Measurements from ENCODE around the gene P2RX4. TPM values are rescaled to one million over a fixed set of nuclear protein-coding genes. Genes with fewer than 3 reads are reported as not detected.
"Not testable (repeated sequence)": the region's sequence is repeated elsewhere in the genome, so short reads cannot be mapped to it uniquely, and the experiment has no call there.

P2RX4 gene
- total RNA-seq, 1 donor from 2014 or later: 4.3 TPM

DNA sequence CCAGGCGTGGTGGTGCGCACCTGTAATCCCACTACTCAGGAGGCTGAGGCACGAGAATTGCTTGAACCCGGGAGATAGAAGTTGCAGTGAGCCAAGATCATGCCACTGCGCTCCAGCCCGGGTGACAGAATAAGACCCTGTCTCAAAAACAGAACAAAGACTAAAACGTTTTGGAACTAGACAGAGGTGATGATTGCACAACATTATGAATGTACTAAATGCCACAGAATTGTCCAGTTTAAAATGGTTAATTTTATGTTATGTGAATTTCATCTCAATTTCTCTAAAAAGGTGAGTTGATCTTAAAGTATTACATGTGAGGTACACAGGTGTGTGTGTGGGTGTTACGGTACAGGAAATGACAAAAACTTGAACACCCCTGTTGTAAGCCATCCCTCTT, 16.5 kb downstream of the P2RX4 start:
- no peaks in the 10 kb centered on the region for H3K9me3 ChIP-seq
- H3K36me3 ChIP-seq: peaks cover 19 to 43% of the 10 kb centered on the region in 2 donors
- TF ChIP-seq, protein P1, sequence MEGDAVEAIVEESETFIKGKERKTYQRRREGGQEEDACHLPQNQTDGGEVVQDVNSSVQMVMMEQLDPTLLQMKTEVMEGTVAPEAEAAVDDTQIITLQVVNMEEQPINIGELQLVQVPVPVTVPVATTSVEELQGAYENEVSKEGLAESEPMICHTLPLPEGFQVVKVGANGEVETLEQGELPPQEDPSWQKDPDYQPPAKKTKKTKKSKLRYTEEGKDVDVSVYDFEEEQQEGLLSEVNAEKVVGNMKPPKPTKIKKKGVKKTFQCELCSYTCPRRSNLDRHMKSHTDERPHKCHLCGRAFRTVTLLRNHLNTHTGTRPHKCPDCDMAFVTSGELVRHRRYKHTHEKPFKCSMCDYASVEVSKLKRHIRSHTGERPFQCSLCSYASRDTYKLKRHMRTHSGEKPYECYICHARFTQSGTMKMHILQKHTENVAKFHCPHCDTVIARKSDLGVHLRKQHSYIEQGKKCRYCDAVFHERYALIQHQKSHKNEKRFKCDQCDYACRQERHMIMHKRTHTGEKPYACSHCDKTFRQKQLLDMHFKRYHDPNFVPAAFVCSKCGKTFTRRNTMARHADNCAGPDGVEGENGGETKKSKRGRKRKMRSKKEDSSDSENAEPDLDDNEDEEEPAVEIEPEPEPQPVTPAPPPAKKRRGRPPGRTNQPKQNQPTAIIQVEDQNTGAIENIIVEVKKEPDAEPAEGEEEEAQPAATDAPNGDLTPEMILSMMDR (IDR thresholded peaks at IDR 0.05): no peak
- no peak for DNase-seq (ENCODE audit: low spot score in 2 of 2)
- intact Hi-C loops (cut with DNase I): no loop called here
- no peak overlapping the region for H3K27ac ChIP-seq
- no peaks in the 10 kb centered on the region for H3K4me1 ChIP-seq
- no peak overlapping the region for H3K4me3 ChIP-seq
- H3K27me3 ChIP-seq: no peaks in the 10 kb centered on the region

DNA sequence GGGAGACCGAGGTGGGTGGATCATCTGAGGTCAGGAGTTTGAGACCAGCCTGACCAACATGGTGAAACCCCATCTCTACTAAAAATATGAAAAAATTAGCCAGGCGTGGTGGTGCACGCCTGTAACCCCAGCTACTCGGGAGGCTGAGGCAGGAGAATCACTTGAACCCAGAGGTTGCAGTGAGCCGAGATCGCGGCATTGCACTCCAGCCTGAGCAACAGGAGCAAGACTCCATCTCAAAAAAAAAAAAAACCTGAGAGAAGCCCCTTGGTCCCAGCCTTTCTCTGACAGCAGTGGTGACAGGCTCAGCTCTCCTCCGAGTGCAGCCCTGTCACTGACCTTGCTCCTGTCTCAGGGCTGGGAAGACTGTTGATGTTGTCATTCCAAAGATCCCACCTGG, 16.9 kb downstream of the P2RX4 start:
- DNase-seq (ENCODE audit: low spot score in 2 of 2); intact Hi-C loops (cut with DNase I); H3K27ac ChIP-seq; H3K27me3 ChIP-seq; H3K4me1 ChIP-seq; H3K4me3 ChIP-seq; H3K9me3 ChIP-seq: not testable (repeated sequence)
- H3K36me3 ChIP-seq: peaks cover 19 to 39% of the 10 kb centered on the region in 2 donors

DNA sequence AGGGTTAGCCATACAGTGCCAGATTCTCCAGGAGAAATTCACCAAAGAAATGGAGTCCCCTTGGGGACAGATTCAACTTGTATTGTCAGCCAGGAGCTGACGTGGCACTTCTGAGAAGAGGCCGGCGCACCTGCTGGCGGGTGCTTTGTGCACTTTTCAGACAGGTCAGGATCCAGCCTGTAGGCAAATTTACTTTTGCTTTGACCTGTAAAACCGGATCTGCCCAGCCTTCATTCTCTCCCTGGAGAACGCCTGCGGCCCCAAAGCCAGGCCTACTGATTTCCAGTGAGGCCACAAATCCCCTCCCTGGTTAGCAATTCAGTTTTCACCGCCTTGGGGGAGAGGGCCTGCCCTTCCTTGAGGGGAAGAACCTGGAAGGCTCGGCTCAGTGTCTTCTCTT, 17.4 kb downstream of the P2RX4 start:
- Histone ChIP-seq H3K4me3 (no peak overlapping the region), H3K36me3 (peaks cover 19 to 39% of the 10 kb centered on the region in 2 donors), H3K4me1 (no peaks in the 10 kb centered on the region), H3K27me3 (no peaks in the 10 kb centered on the region), H3K27ac (no peak overlapping the region), H3K9me3 (no peaks in the 10 kb centered on the region)
- TF ChIP-seq, protein P1 (IDR thresholded peaks at IDR 0.05): no peak
- no peak for DNase-seq (ENCODE audit: low spot score in 2 of 2)
- intact Hi-C loops (cut with DNase I): no loop called here

GRCh38 chr12:121228919-121229665, 19.2 kb downstream of the P2RX4 start:
- H3K9me3 ChIP-seq: no peaks in the 10 kb centered on the region
- H3K36me3 ChIP-seq: peaks cover 8 to 40% of the 10 kb centered on the region in 2 donors
- intact Hi-C loops (cut with DNase I): no loop called here
- H3K4me3 ChIP-seq: no peak overlapping the region
- TF ChIP-seq, protein P1 (IDR thresholded peaks at IDR 0.05): no peak
- DNase-seq (ENCODE audit: low spot score in 2 of 2): no peak
- no peak overlapping the region for H3K27ac ChIP-seq
- H3K4me1 ChIP-seq: no peaks in the 10 kb centered on the region
- no peaks in the 10 kb centered on the region for H3K27me3 ChIP-seq

DNA sequence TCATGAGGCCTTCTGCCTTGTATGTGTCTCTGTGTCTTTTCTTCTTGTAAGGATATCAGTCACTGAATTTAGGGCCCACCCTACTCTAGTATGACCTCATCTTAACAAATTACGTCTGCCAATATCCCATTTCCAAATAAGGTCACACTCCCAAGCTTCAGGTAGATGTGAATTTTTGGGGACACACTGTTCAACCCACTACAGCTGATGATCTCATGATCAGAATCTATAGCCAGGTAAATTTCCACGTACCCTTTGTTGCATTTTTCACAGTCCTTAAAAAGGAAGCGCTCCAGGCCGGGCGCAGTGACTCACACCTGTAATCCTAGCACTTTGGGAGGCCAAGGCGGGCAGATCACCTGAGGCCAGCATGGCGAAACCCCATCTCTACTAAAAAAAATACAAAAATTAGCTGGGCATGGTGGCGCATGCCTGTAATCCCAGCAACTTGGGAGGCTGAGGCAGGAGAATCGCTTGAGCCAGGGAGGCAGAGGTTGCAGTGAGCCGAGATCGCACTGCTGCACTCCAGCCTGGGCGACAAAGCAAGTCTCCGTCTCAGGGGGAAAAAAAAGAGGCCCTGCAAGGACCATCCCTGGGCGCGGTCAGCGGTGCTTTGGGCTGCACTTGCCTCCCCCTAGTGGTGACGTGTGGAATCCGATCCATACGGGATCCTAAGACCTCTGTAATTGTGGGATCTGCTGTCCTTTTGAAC, 20.1 kb downstream of the P2RX4 start:
- H3K4me1 ChIP-seq; H3K9me3 ChIP-seq; H3K27ac ChIP-seq; DNase-seq (ENCODE audit: low spot score in 2 of 2); H3K27me3 ChIP-seq; H3K4me3 ChIP-seq; intact Hi-C loops (cut with DNase I): not testable (repeated sequence)
- TF ChIP-seq, protein P1 (IDR thresholded peaks at IDR 0.05): peak; percentile 65 to 84 (median 70)
- H3K36me3 ChIP-seq: peaks cover 8 to 44% of the 10 kb centered on the region in 2 donors

DNA sequence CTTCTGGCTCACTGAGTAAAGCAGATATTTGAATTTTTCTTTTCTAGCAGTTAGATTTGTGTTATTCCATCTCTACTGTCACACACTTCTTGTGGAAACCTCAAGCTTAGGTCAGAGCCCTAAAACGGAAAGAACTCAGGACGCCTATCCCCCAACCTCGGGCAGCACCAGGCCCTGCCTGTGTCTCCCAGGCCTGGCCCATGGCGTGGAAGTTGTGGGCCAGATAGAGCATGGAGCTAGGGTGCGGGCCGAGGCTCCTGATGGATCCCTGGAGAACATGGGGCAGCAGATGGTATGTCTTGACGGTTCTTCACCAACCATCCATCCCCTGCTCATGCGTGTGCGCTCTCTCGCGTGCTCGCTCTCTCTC, 20.6 kb downstream of the P2RX4 start:
- no peak overlapping the region for H3K27ac ChIP-seq
- no peak overlapping the region for H3K4me3 ChIP-seq
- DNase-seq (ENCODE audit: low spot score in 2 of 2): no peak
- no peaks in the 10 kb centered on the region for H3K4me1 ChIP-seq
- no peaks in the 10 kb centered on the region for H3K27me3 ChIP-seq
- TF ChIP-seq, protein P1 (IDR thresholded peaks at IDR 0.05): no peak
- H3K9me3 ChIP-seq: no peaks in the 10 kb centered on the region
- intact Hi-C loops (cut with DNase I): no loop called here
- H3K36me3 ChIP-seq: peaks cover 8 to 44% of the 10 kb centered on the region in 2 donors

All from ascending aorta (tissue), 2 donors.